H9 (cell line): Measurements from ENCODE around the gene CEP128. TPM values are rescaled to one million over a fixed set of nuclear protein-coding genes. Genes with fewer than 3 reads are reported as not detected.

Experiments
- DNase-seq: peaks from one replicate; pipeline ENCODE4 v3.0.0-alpha.2; 2017
- H2AFZ ChIP-seq: one replicate; pipeline ENCODE4 v1.6.1; 2013; ENCODE audit warnings: mild to moderate bottlenecking, low read length, control low read depth, moderate library complexity
- H2AK5ac ChIP-seq: 2 replicates; pipeline ENCODE4 v1.6.1; 2013; ENCODE audit warnings: low read length, control low read depth, mixed read lengths; ENCODE audit not compliant: insufficient read length
- H2BK120ac ChIP-seq: one replicate; pipeline ENCODE4 v1.6.1; 2013; ENCODE audit warnings: low read depth, mild to moderate bottlenecking, low read length, control low read depth, inconsistent platforms; ENCODE audit not compliant: poor library complexity, severe bottlenecking
- H2BK12ac ChIP-seq: 2 replicates; pipeline ENCODE4 v1.6.1; 2013; ENCODE audit warnings: low read length, control low read depth, mixed read lengths, low read depth; ENCODE audit not compliant: insufficient read length
- H2BK15ac ChIP-seq: 2 replicates; pipeline ENCODE4 v1.6.1; 2013; ENCODE audit warnings: low read depth, low read length, control low read depth
- H2BK20ac ChIP-seq: one replicate; pipeline ENCODE4 v1.6.1; 2013; ENCODE audit warnings: low read depth, mild to moderate bottlenecking, low read length, control low read depth, inconsistent platforms; ENCODE audit not compliant: poor library complexity, severe bottlenecking
- H2BK5ac ChIP-seq: 2 replicates; pipeline ENCODE4 v1.6.1; 2013; ENCODE audit warnings: low read length, control low read depth, mixed read lengths; ENCODE audit not compliant: insufficient read length
- H3K14ac ChIP-seq: 2 replicates; pipeline ENCODE4 v1.6.1; 2013; ENCODE audit warnings: low read length, control low read depth; ENCODE audit not compliant: insufficient read depth
- H3K18ac ChIP-seq: 2 replicates; pipeline ENCODE4 v1.6.1; 2013; ENCODE audit warnings: low read depth, mild to moderate bottlenecking, mixed read lengths, low read length, control low read depth; ENCODE audit not compliant: insufficient read length
- H3K23ac ChIP-seq: 2 replicates; pipeline ENCODE4 v1.6.1; 2013; ENCODE audit warnings: low read length, control low read depth, mixed read lengths, low read depth; ENCODE audit not compliant: insufficient read length
- H3K23me2 ChIP-seq: 2 replicates; pipeline ENCODE4 v1.6.1; 2013; ENCODE audit warnings: low read depth, mild to moderate bottlenecking, mixed read lengths, low read length, control low read depth; ENCODE audit not compliant: insufficient read length, poor library complexity, severe bottlenecking
- H3K27ac ChIP-seq: 2 replicates; pipeline ENCODE4 v1.5.1; 2013; ENCODE audit warnings: low read length, control low read depth, mixed read lengths, low read depth; ENCODE audit not compliant: insufficient read length
- H3K27me3 ChIP-seq: 2 replicates; pipeline ENCODE4 v1.6.1; 2013; ENCODE audit warnings: low read length, control low read depth, inconsistent platforms; ENCODE audit not compliant: insufficient read depth
- H3K4ac ChIP-seq: 2 replicates; pipeline ENCODE4 v1.6.1; 2013; ENCODE audit warnings: low read depth, mild to moderate bottlenecking, control low read depth, inconsistent platforms, low read length, moderate library complexity
- H3K4me1 ChIP-seq: 2 replicates; pipeline ENCODE4 v1.6.1; 2013; ENCODE audit warnings: low read length, control low read depth, inconsistent platforms; ENCODE audit not compliant: insufficient read depth
- H3K4me2 ChIP-seq: 2 replicates; pipeline ENCODE4 v1.6.1; 2013; ENCODE audit warnings: low read length, control low read depth, mixed read lengths; ENCODE audit not compliant: insufficient read length, insufficient read depth
- H3K56ac ChIP-seq: 2 replicates; pipeline ENCODE4 v1.6.1; 2013; ENCODE audit warnings: low read depth, mild to moderate bottlenecking, mixed read lengths, low read length, control low read depth; ENCODE audit not compliant: insufficient read length
- H3K79me1 ChIP-seq: 2 replicates; pipeline ENCODE4 v1.6.1; 2013; ENCODE audit warnings: low read depth, mild to moderate bottlenecking, moderate library complexity, low read length, control low read depth, inconsistent platforms; ENCODE audit not compliant: insufficient read depth, poor library complexity, severe bottlenecking
- H3K79me2 ChIP-seq: 2 replicates; pipeline ENCODE4 v1.6.1; 2013; ENCODE audit warnings: low read length, control low read depth, inconsistent platforms; ENCODE audit not compliant: insufficient read depth
- H3K9ac ChIP-seq: 2 replicates; pipeline ENCODE4 v1.6.1; 2013; ENCODE audit warnings: low read length, control low read depth, mixed read lengths; ENCODE audit not compliant: insufficient read length; ENCODE audit errors: extremely low read depth
- H3K9me3 ChIP-seq: one replicate; pipeline ENCODE4 v1.6.1; 2013; ENCODE audit warnings: low read depth, low read length, inconsistent platforms; ENCODE audit not compliant: control insufficient read depth
- H3T11ph ChIP-seq: one replicate; pipeline ENCODE4 v1.6.1; 2013; ENCODE audit warnings: mild to moderate bottlenecking, low read length, control low read depth, inconsistent platforms
- H4K20me1 ChIP-seq: one replicate; pipeline ENCODE4 v1.6.1; 2013; ENCODE audit not compliant: control insufficient read depth, insufficient read length, insufficient read depth
- H4K5ac ChIP-seq: 2 replicates; pipeline ENCODE4 v1.6.1; 2013; ENCODE audit warnings: low read depth, mild to moderate bottlenecking, mixed read lengths, low read length, control low read depth; ENCODE audit not compliant: insufficient read length
- H4K8ac ChIP-seq: replicated peaks from 2 replicates; pipeline ENCODE4 v1.6.1; 2013; ENCODE audit warnings: low read length, control low read depth, mixed read lengths, low read depth; ENCODE audit not compliant: insufficient read length
- H4K91ac ChIP-seq: 2 replicates; pipeline ENCODE4 v1.6.1; 2013; ENCODE audit warnings: low read depth, mild to moderate bottlenecking, moderate library complexity, mixed read lengths, low read length, control low read depth; ENCODE audit not compliant: insufficient read length
- H3K27ac Mint-ChIP-seq, 3 experiments: 2 replicates in 2 of 3; 3 replicates in 1 of 3; pipeline ENCODE4 v1.8.0; 2020 to 2021; ENCODE audit warnings: mixed read lengths in 3 of 3, mild to moderate bottlenecking in 1 of 3, moderate library complexity in 1 of 3
- H3K27me3 Mint-ChIP-seq: 2 replicates; pipeline ENCODE4 v1.8.0; 2021; ENCODE audit warnings: low read depth, mild to moderate bottlenecking, moderate library complexity, mixed read lengths
- H3K36me3 Mint-ChIP-seq, 3 experiments: 2 replicates in 2 of 3; 3 replicates in 1 of 3; pipeline ENCODE4 v1.8.0; 2020 to 2021; ENCODE audit warnings: low read depth in 3 of 3, mixed read lengths in 3 of 3; ENCODE audit not compliant: insufficient read depth in 1 of 3
- H3K4me1 Mint-ChIP-seq, 2 experiments: 2 replicates each; pipeline ENCODE4 v1.8.0; 2020; ENCODE audit warnings: mixed read lengths in 2 of 2
- H3K4me3 Mint-ChIP-seq, 2 experiments: 2 replicates in 1 of 2; 3 replicates in 1 of 2; pipeline ENCODE4 v1.8.0; 2020 to 2021; ENCODE audit warnings: mild to moderate bottlenecking in 2 of 2, mixed read lengths in 2 of 2, moderate library complexity in 1 of 2
- H3K9me3 Mint-ChIP-seq, 2 experiments: 2 replicates in 1 of 2; 3 replicates in 1 of 2; pipeline ENCODE4 v1.8.0; 2020; ENCODE audit warnings: mild to moderate bottlenecking in 2 of 2, mixed read lengths in 2 of 2, moderate library complexity in 1 of 2
- CTCF ChIP-seq: fragments of 200-600 bp; sonication (generic); conservative IDR thresholded peaks from 3 replicates; pipeline ENCODE4 v1.8.0; 2021; ENCODE audit warnings: antibody characterized with exemption, mild to moderate bottlenecking
- WGBS: extraction: QIAGEN DNeasy Blood & Tissue Kit; methylation state at CpG from one replicate; pipeline ENCODE4 v1.1.7; 2013; ENCODE audit warnings: missing lambda C conversion rate, low lambda C conversion rate, mixed read lengths; ENCODE audit not compliant: insufficient read length; ENCODE audit errors: extremely low coverage; 5-methylcytosine and 5-hydroxymethylcytosine counted together
- total RNA-seq: library from RNA; stranded (reverse); gene quantifications from 2 replicates; pipeline ENCODE4 v1.2.1, GENCODE V29; 2021

The CEP128 gene
- total RNA-seq, 1 experiment from 2014 or later, result 16.3 TPM

DNA sequence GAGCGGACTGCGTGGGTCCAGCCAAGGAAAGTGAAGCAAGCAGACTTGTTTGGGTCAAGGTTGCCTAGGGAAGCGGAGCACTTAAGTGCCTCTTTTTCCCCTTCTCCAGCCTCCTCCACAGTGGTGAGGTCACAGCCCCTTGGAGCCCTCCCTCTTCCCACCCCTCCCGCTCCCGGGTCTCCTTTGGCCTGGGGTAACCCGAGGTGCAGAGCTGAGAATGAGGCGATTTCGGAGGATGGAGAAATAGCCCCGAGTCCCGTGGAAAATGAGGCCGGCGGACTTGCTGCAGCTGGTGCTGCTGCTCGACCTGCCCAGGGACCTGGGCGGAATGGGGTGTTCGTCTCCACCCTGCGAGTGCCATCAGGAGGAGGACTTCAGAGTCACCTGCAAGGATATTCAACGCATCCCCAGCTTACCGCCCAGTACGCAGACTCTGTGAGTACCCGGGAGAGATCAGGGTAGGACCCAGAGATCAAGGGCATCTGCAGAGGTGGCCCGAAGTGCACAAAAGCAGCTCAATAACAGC, 13.9 kb upstream of the CEP128 start, which contains the start of gene TSHR:
Gene TSHR, plus strand, starts transcription at position 206 of the 526 bp plus-strand sequence. Its CDS starts 60 bp downstream, at position 266.
- H3K23me2 ChIP-seq, result peaks cover 7% of the 10 kb centered on the region

More for the DNA sequence above, 13.9 kb upstream of the CEP128 start, which contains the start of gene TSHR:
- H3K4me1 Mint-ChIP-seq, result peaks cover 14 to 18% of the 10 kb centered on the region in 2 experiments
- H2BK15ac ChIP-seq, result no peak within 1 kb of the TSS
- H3K18ac ChIP-seq, result no peak within 1 kb of the TSS
- H3K27ac Mint-ChIP-seq, result no peak within 1 kb of the TSS
- no peak within 1 kb of the TSS for H3K23ac ChIP-seq
- peak within 1 kb of the TSS; percentile 71 for H3K4me2 ChIP-seq
- no peaks in the 10 kb centered on the region for H4K20me1 ChIP-seq
- no peak within 1 kb of the TSS for H4K8ac ChIP-seq
- no peaks in the 10 kb centered on the region for H3K4me1 ChIP-seq
- H3K14ac ChIP-seq, result no peak within 1 kb of the TSS
- DNase-seq, result peak; percentile 48
- H2BK5ac ChIP-seq, result no peak within 1 kb of the TSS
- H3K4me3 Mint-ChIP-seq, result peak within 1 kb of the TSS; percentile 73 to 91
- TF ChIP-seq CTCF, result no peak
- peaks cover 43% of the 10 kb centered on the region for H3K27me3 Mint-ChIP-seq
- no peaks in the 10 kb centered on the region for H3K79me1 ChIP-seq
- peaks cover 4% of the 10 kb centered on the region; the same call in 1 of the 2 replicates for H3K27me3 ChIP-seq
- H3K56ac ChIP-seq, result no peak within 1 kb of the TSS
- no CpG with 5 or more reads among the region's 21 CpGs for WGBS
- no peak within 1 kb of the TSS for H3K4ac ChIP-seq
- no peak within 1 kb of the TSS for H2AK5ac ChIP-seq
- no peak within 1 kb of the TSS for H2BK20ac ChIP-seq
- no peak within 1 kb of the TSS for H4K5ac ChIP-seq
- H3K9me3 ChIP-seq, result no peaks in the 10 kb centered on the region
- H2AFZ ChIP-seq, result no peak within 1 kb of the TSS
- no peak within 1 kb of the TSS for H3K27ac ChIP-seq
- H3K9ac ChIP-seq, result peak within 1 kb of the TSS; percentile 0
- H2BK12ac ChIP-seq, result no peak within 1 kb of the TSS
- H3K36me3 Mint-ChIP-seq, result no peaks in the 10 kb centered on the region
- no peak within 1 kb of the TSS for H4K91ac ChIP-seq
- H2BK120ac ChIP-seq, result no peak within 1 kb of the TSS
- no peak within 1 kb of the TSS for H3T11ph ChIP-seq
- no peaks in the 10 kb centered on the region for H3K79me2 ChIP-seq
- H3K9me3 Mint-ChIP-seq, result no peaks in the 10 kb centered on the region
